Right atrium auricular region (tissue), 2 donors: Measurements from ENCODE around the gene RAPH1. TPM values are rescaled to one million over a fixed set of nuclear protein-coding genes. Genes with fewer than 3 reads are reported as not detected.
"Not testable (repeated sequence)": the region's sequence is repeated elsewhere in the genome, so short reads cannot be mapped to it uniquely, and the experiment has no call there.

ENCODE experiments used
- DNase-seq: peaks from one replicate; pipeline ENCODE4 v3.0.0-alpha.2; 2019; ENCODE audit warnings: low spot score
- H3K27ac ChIP-seq, 2 donors: fragments of 200-600 bp; sonication (generic); 1 replicate in 1 of 2; 2 replicates in 1 of 2; pipeline ENCODE4 v1.5.1; 2016 to 2019
- H3K27me3 ChIP-seq, 2 donors: fragments of 200-600 bp; sonication (generic); one replicate each; pipeline versions ENCODE4 v1.5.1 to v1.6.0; 2017 to 2019
- H3K36me3 ChIP-seq: fragments of 200-600 bp; sonication (generic); one replicate; pipeline ENCODE4 v1.5.1; 2016
- H3K4me1 ChIP-seq, 2 donors: fragments of 200-600 bp; sonication (generic); one replicate each; pipeline versions ENCODE4 v1.5.1 to v1.6.0; 2017 to 2019
- H3K4me3 ChIP-seq, 2 donors: fragments of 200-600 bp; sonication (generic); 1 replicate in 1 of 2; 2 replicates in 1 of 2; pipeline ENCODE4 v1.5.1; 2017 to 2019; ENCODE audit warnings: mild to moderate bottlenecking in 1 of 2, moderate library complexity in 1 of 2
- H3K9me3 ChIP-seq, 2 donors: fragments of 200-600 bp; sonication (generic); one replicate each; pipeline ENCODE4 v1.5.1; 2019
- CTCF ChIP-seq, 2 donors: fragments of 200-600 bp; sonication (generic); IDR thresholded peaks; one replicate each; pipeline ENCODE4 v1.5.1; 2019; ENCODE audit warnings: antibody characterized with exemption in 2 of 2
- total RNA-seq, 2 donors: library from RNA; depleted of rRNA; stranded (reverse); fragments of >200 nt; gene quantifications; one replicate each; pipeline ENCODE4 v1.1.0, GENCODE V29; 2016

Gene RAPH1
- total RNA-seq, 2 donors from 2014 or later, result 17.4 to 18.7 TPM

- H3K36me3 ChIP-seq, result no peaks in the 10 kb centered on the region
- no peaks in the 10 kb centered on the region for H3K9me3 ChIP-seq
- TF ChIP-seq CTCF (IDR thresholded peaks at IDR 0.05), result no peak
- H3K27me3 ChIP-seq, result no peaks in the 10 kb centered on the region
- no peak for DNase-seq
- no peak overlapping the region for H3K4me3 ChIP-seq
- no peak overlapping the region for H3K27ac ChIP-seq
- no peaks in the 10 kb centered on the region for H3K4me1 ChIP-seq
Measured at GRCh38 chr2:203383038-203383437, 152.1 kb downstream of the RAPH1 start.

DNA sequence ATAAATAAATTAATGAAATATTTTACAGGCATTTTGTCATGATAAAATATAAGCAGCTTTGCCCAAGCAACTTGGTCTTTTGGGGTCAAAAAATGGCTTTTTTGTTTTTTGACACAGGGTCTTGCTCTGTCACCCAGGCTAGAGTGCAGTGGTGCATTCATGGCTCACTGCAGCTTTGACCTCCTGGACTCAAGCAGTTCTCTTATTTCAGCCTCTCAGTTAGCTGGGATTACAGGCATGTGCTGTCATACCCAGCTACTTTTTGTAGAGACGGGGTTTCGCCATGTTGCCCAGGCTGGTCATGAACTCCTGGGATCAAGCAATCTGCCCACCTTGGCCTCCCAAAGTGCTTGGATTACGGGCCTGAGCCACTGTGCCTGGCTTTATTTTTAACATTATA, 155.9 kb downstream of the RAPH1 start:
- no peak for TF ChIP-seq CTCF (IDR thresholded peaks at IDR 0.05)
- H3K9me3 ChIP-seq, result no peaks in the 10 kb centered on the region
- no peak overlapping the region for H3K4me3 ChIP-seq
- no peak for DNase-seq
- H3K27ac ChIP-seq, result no peak overlapping the region
- H3K4me1 ChIP-seq, result no peaks in the 10 kb centered on the region
- H3K27me3 ChIP-seq, result no peaks in the 10 kb centered on the region
- H3K36me3 ChIP-seq, result no peaks in the 10 kb centered on the region

DNA sequence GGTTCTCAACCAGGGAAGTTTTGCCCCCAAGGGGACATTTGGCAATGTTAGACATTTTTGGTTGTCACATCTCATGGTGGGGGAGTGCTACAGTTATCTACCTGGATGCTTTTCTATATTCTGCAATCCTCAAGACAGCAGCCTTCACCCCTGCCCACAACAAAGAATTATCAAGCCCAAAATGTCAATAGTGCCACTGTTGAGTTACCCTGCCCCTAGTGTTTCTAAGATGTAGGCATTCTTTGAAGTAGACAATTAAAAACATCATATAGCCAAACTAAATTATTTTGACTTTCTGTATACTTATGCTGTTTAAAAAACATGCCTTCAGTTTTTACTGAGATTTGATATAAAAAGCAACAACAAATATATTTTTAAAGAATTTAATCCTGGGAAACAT, 158.9 kb downstream of the RAPH1 start:
- no peak overlapping the region for H3K4me3 ChIP-seq
- H3K27me3 ChIP-seq, result no peaks in the 10 kb centered on the region
- no peak overlapping the region for H3K27ac ChIP-seq
- no peaks in the 10 kb centered on the region for H3K36me3 ChIP-seq
- no peak for DNase-seq
- no peaks in the 10 kb centered on the region for H3K9me3 ChIP-seq
- no peaks in the 10 kb centered on the region for H3K4me1 ChIP-seq
- TF ChIP-seq CTCF (IDR thresholded peaks at IDR 0.05), result peak in 1 of 2 donors; percentile 17

DNA sequence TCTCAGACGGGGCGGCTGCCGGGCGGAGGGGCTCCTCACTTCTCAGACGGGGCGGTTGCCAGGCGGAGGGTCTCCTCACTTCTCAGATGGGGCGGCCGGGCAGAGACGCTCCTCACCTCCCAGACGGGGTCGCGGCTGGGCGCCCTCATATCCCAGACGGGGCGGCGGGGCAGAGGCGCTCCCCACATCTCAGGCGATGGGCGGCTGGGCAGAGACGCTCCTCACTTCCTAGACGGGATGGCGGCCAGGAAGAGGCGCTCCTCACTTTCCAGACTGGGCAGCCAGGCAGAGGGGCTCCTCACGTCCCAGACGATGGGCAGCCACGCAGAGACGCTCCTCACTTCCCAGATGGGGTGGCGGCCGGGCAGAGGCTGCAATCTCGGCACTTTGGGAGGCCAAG, 162.4 kb downstream of the RAPH1 start:
- not testable (repeated sequence) for H3K9me3 ChIP-seq, H3K36me3 ChIP-seq, H3K27me3 ChIP-seq, H3K4me1 ChIP-seq, H3K4me3 ChIP-seq, H3K27ac ChIP-seq, DNase-seq

GRCh38 chr2:203366639-203367466, 168.2 kb downstream of the RAPH1 start:
- no peaks in the 10 kb centered on the region for H3K36me3 ChIP-seq
- TF ChIP-seq CTCF (IDR thresholded peaks at IDR 0.05), result no peak
- DNase-seq, result no peak
- H3K27ac ChIP-seq, result no peak overlapping the region
- H3K4me1 ChIP-seq, result peaks cover 0 to 10% of the 10 kb centered on the region in 2 donors
- no peaks in the 10 kb centered on the region for H3K27me3 ChIP-seq
- no peaks in the 10 kb centered on the region for H3K9me3 ChIP-seq
- H3K4me3 ChIP-seq, result no peak overlapping the region

DNA sequence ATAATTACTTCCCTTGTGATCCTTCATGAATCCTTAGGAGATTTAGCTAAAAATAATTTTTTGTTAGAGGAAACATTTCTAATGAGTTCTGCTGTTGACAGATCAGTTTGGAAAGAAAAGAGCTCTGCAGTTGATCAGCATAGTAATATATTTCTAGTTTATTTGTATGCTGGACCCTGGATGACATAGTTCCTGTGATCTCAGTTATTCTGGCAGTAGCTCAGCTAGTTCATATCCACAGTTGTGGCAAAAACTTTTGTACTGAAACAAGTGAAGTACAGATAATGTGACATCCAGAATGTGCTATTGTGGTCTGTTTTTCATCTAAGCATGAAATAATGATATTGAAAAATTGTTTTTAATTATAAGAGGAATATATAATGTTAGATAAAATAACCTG, 173.2 kb downstream of the RAPH1 start:
- Histone ChIP-seq H3K36me3 (no peaks in the 10 kb centered on the region), H3K4me3 (no peak overlapping the region), H3K27me3 (no peaks in the 10 kb centered on the region), H3K9me3 (no peaks in the 10 kb centered on the region), H3K27ac (peak overlapping the region in 1 of 2 donors; percentile 33), H3K4me1 (peaks cover 0 to 27% of the 10 kb centered on the region in 2 donors)
- TF ChIP-seq CTCF (IDR thresholded peaks at IDR 0.05), result no peak
- DNase-seq, result no peak
